Stimulated activated CD4-positive, alpha-beta T cell treated with anti-CD3 and anti-CD28 coated beads, Interleukin-4, amount 100 ng/mL, for 4 hours (primary cell): Measurements from ENCODE around the gene PPP1R37.

Experiments
- DNase-seq, 2 experiments: peaks; one replicate each; pipeline ENCODE4 v3.0.0-alpha.2; 2020

Gene PPP1R37

DNA sequence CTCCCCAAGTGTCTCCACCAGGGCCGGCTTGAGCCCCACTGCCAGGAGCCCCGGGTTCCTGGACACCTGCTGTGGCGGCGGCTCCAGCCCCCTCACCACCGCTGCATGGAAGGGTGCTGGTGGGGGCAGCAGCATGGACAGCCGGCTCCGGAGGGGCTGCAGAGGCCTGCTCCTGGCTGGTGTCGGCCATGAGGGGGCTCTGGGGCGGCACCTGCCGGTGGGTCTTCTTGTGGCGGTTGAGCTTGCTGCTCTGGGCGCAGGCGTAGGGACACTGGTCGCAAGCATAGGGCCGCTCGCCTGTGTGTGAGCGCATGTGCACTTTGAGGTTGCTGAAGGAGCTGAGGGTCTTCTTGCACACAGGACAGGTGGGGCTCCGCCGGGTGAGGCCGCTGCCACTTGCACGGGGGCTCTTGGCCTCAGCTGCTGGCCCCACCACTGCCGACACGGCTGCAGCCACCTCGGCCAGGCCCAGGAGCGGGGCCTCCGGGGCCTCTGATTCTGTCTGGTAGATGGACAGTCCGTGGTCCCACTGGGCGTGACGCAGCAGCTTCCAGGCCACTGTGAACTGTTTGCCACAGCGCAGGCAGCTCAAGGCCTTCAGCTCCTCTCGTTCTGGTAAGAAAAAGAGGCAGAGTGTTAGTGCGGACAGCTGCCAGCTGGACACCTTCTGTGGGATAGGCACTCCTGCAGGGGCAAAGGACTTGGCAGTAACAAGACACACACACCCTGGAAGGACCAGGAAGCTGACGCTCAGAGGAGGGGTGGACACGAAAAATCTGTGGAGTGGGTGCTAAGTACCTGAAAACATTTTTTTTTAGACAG lies 20.8 kb upstream of the PPP1R37 start:
- DNase-seq, result no peak

- DNase-seq, result no peak
These were observed 18.2 kb upstream of the PPP1R37 start for GRCh38 chr19:45074744-45075300.

DNA sequence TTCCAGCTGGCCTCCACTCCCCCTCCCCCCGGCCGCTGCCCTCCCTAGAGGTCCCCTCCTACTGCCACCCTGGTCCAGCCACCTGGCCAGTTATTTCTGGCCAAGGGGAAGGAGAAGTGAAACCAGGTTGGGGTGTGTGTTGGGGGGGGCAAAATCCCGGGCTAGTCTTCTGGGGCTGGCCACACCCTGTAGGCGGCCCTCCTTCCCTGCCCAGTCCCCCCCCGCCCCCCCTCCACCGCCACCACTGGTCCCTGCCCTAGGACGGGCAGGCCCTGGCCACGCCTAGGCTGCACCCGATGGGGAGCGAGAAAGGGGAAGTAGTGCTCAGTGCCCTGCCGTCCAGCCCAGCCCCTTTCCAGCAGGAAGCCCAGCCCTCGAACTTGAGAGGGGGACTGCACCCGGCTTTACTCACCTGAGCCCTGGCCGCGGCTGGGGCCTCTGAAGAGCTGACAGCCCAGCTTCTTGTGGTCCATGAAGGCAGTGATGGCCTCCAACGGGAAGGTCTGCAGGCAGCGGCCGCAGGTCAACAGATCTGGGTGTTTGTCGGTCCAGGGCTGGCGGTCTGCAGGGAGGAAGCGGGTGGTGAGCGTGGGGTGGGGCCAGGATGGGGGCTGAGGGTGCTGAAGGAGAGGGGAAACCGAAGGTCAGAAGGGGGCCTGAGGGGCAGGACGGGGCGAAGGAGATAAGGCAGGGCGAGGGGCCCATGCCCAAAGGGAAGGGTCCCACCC lies 17.5 kb upstream of the PPP1R37 start:
- DNase-seq, result peak in 1 of 2 experiments; percentile 18

DNA sequence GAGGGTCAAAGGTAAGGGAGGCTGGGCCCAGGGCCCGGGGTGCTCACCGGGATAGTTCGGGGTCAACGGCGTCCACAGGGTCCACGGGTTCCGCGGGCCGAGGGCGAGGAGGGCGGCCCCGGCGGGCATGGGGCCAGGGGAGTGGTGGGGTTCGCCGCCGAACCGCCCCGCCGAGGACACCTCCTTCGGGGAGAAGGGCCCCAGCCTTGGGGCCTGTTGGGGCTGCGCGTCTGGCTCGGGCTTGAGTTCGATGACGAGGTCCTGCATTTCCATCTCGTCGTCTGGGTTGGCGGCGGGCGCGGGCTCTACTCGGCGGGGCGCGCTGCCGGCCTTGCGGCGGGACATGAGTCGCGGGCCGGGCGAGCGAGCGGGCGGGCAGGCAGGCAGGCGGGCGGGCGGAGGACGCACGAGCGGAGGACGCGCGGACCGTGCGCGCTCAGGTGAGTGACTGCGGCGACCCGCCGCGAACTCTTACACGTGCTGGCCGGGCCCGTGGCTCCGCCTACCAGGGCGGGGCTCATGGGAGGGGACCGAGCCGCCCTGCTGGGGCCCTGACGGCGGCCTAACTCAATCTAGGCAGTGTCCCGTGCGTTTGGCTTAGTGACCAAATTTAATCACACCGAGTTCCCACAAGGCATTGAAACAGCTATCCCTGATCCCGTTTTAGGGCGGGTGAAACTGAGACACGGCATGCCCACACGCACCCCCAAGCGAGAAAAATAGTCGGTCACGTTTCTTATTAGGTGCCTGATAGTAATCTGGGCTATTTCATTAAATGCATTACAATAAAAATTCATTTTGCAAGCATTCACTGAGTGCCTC lies 16.7 kb upstream of the PPP1R37 start, which contains the start of gene ZNF296:
Gene ZNF296, minus strand, starts transcription at position 450 of the 822 bp plus-strand sequence. Its CDS starts 105 bp downstream, at position 345.
- DNase-seq, result peak; percentile 80 to 83

- no peak for DNase-seq
These were observed 15.9 kb upstream of the PPP1R37 start for GRCh38 chr19:45076851-45077730.

GRCh38 chr19:45078390-45079062 lies 14.5 kb upstream of the PPP1R37 start:
- DNase-seq, result no peak

GRCh38 chr19:45079063-45079910 lies 13.7 kb upstream of the PPP1R37 start, which contains the start of gene GEMIN7:
GEMIN7 (plus strand) TSS chr19:45079260; CDS start chr19:45090115, 10,855 bp downstream.
- DNase-seq, result peak; percentile 73 to 82

DNA sequence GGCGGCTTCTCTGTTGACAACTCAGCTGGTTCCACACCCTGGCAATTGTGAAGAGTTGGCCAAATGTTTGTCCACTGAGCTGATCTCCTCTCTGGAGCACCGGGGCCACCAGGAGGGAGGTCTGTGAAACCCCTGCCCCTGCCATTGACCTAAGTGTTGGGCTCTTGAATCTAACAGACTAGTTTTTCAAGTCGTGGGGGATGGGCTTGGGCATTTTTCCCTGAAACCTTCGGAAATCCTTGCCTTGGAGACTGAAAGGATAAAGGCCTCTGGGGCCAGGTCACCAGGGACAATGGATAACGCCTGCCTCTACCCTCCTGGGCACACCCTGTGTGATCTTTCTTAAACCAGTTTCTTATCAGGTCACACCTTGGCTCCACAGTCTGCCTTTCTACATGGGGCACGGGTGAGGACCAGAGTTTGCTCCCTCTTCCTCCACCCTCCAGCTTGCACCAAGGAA lies 13.0 kb upstream of the PPP1R37 start:
- DNase-seq, result no peak

DNA sequence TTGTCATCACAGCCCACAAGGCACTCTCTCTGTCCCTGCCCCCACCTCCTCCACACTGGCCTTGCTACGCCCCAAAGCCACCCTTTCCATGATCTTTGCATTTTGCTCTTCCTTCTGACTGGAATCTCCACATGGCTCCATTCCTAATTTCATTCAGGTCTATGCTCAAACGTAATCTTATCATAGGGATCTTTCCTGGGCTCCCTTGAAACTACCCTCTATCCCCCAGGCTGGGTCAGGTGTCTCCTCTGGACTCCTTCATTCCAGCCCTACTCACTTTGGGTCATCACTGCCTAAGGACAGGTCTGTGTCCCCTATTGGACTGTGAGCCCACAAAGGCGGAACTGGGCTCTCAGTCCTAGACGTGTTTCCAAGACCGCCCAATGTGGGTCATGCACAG lies 10.8 kb upstream of the PPP1R37 start:
- DNase-seq, result no peak

GRCh38 chr19:45086480-45086879 lies 6.5 kb upstream of the PPP1R37 start:
- no peak for DNase-seq

- peak in 1 of 2 experiments; percentile 29 for DNase-seq
These were observed 5.4 kb upstream of the PPP1R37 start for GRCh38 chr19:45087531-45087930.

GRCh38 chr19:45090034-45090433 lies 2.9 kb upstream of the PPP1R37 start:
- DNase-seq, result no peak

DNA sequence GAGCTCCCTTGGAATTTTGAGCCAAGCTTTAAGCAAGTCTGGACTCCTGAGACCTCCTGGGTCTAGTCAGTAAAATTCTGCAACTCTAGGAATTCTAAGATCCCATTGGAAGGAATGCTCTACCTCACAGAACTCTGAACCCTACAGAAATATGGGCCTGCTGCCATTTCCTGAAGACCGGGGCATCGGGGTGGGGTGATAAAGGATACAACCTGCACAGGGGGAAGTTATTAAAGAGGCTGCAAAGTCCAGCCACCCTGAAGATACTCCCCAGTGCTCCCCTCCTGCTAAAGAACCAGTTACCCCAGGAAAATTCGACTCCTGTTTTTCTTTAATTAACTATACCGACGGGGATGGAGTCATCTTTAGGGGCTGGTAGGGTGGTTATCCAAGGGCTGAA lies 2.4 kb upstream of the PPP1R37 start:
- no peak for DNase-seq

DNA sequence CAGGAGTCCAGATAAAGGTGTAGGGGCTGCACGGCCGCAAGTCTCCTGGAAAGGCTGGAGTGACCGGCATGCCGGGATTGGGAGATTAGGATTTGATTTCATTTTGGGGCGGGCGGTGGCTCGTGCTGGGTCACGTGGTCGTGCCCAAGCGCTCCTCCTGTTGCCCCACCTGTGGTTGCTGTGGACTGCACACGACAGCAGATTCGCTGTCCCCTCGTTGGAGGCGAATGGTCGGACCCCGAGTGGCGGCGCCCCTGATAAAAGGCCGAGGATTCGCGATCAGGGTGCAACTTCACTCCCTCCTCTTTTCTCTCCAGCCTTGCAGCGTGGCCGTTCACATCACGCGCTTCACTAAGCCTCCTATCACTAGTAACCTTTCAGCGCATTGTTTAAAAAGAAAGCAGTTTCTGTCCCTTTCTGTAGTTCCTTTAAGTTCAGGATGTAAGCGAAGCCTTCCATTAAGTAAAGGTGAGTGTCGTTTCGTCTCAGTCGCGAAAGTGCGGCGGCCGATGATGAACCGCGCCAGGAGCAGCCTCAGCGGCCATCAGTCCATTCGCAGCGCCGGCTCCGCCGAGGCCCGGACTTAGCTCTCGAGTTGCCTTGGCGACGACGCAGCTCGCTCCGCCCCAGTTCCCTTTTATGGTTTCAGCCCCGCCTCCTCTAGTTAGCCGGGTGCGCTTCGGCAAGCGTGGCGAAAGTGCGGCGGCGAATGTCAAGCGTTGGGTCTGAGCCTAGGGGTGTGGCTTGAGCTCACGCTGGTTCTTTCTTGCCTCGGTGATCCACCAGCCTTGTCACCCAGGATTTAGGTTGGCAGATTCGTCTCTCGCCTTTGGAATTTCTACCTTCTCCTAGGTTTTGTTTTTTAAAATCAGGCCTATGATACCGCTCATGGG lies 1.7 kb upstream of the PPP1R37 start:
- DNase-seq, result peak; percentile 95 to 96

- DNase-seq, result no peak
These were observed 1.2 kb downstream of the PPP1R37 start for GRCh38 chr19:45094137-45094536.

DNA sequence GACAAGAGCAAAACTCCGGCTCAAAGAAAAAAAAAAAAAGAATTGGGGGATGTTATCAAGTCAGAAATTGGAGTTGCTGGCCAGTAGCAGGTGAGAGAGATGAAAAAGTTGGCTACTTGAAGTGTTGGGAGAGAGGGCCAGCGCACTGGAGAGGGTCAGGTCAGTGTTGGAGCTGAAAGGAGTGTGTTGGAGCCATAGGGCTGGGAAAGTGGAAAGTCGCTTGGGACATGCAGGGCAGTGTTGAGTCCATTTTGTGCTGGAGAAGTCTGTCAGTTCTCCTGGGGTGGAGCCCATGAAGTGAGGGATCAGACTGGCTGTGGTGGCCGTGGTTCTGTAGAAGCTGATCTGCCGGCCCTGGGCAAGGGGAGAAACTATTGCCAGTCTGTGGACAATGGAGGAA lies 1.7 kb downstream of the PPP1R37 start:
- no peak for DNase-seq

- no peak for DNase-seq
These were observed 2.8 kb downstream of the PPP1R37 start for GRCh38 chr19:45095496-45096413.

DNA sequence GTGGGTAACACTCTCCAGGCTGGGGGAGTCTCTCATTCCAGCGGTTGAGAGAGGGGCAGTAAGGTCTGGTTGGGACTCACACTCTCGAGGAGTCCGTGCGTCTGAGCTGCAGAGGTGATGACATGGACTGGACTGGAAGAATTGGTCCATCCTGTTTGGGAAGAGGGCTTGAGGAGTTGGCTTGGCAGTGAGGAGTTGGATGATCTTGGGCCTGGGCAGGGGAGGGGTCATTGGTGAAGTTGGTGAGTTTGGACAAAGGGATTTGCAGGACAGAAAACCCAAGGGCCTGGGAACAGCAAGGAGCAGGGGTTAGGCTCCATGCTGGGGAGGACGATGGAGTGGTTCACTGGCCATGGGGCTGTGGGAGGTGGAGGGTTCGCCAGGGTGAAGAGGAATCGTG lies 3.7 kb downstream of the PPP1R37 start:
- DNase-seq, result no peak
